ENCODE measurements around the gene NQO2.

GRCh38 chr6:2980465-2980855, 19.2 kb upstream of the NQO2 start:
- TF ChIP-seq CTCF (IDR thresholded peaks at IDR 0.05; ENCODE audit: poor library complexity) (no peak), EZH2phosphoT487 (IDR thresholded peaks at IDR 0.05; ENCODE audit: low read depth, severe bottlenecking, unreplicated experiment) (no peak)

Data from hepatocyte (in vitro differentiated cells).